NCI-H146 treated with DMSO at 0.1 percent for 48 hours (cell line): ENCODE results near the gene ERC2.

ENCODE experiments used
- DNase-seq: peaks from one replicate; lab custom pipeline; 2025; ENCODE audit not compliant: unreplicated experiment; lab: John Stamatoyannopoulos, UW

The ERC2 gene

DNA sequence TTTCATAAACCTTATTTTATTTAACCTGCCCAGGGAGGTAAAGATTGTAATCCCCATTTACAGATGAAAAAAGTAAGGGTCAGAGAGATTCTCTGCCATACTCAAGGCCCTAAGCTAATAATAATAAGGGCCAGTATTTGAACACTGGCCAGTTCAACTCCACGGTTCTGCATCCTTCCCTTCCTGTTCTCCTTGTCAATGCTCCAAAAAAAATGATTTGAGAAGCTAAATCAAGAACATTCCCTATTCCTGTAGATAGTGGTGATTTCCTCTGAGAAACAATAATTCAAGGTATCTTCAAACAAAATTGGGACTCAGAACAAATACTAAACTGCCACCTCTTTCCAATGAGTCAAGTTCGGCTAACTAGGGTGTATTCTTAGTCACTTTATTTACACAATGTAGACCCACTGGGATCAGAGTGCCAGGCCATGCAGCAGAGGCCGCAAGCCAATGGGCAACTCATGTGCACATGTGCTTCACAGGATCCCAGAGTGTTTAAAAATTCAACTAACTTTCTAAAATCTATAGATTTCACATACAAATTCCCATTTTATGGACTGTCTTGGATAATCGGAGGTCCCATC lies 521.6 kb downstream of the ERC2 start:
- no peak for DNase-seq

DNA sequence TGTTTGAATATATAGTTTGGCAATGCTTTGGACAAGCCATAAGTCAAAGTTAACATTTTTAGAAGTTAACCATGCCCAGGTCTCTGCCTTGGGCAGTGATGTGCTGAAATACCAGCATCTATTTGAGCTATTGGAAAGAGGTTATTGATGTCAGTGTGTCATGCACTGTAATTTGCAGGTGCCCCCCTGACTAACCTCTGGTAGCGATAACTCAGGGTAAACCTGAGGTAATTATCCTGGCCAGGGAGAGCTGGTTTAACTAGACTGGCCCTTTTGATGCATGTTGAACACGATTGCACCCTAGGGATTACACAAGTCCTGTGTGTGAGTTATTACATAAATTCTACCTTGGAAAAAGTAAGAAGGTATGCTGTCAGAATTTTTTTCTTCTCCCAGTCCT lies 525.4 kb downstream of the ERC2 start:
- DNase-seq: no peak

- no peak for DNase-seq
Measured at GRCh38 chr3:55939287-55939686, 529.0 kb downstream of the ERC2 start.

DNA sequence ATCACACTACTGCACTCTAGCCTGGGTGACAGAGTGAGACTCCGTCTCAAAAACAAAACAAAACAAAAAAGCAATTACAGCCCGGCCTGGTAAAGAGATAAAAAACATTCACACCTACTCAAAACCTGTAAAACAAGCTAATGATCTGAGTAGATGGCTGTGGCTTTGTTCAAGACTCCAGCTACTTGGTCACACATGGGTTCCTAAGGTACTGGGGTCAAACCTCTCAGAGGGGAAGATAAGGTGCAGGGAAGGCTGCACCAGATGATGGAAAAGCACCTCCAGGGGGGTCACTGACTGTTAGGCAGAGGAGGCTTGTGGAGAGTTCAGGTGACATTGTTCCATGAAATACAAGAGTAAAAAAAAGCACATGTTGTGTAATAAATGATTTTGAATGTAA lies 531.0 kb downstream of the ERC2 start:
- DNase-seq: no peak

GRCh38 chr3:55936549-55937052 lies 531.7 kb downstream of the ERC2 start:
- no peak for DNase-seq

DNA sequence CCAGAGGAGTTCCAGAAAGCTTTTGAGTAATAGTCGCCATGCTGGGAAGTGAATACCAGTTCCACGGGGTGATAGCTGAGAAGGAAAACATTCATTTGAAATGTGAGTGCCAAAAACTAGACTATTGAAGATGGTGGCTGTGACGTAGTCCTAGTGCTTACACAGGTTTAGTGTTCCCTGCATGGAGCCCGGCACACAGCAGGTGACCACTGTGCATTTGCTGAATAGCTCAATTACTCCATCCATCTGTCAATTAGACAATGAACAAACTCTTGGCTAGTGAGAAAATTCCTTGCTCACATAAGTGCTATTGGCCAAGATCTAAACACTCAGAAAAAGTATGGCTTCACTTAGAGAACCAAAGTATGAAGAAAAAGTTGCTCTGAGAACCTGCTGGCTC lies 533.0 kb downstream of the ERC2 start:
- DNase-seq: peak; percentile 87

- no peak for DNase-seq
Measured at GRCh38 chr3:55934771-55935170, 533.5 kb downstream of the ERC2 start.

GRCh38 chr3:55929154-55929869 lies 539.0 kb downstream of the ERC2 start:
- no peak for DNase-seq

GRCh38 chr3:55923626-55924025 lies 544.6 kb downstream of the ERC2 start:
- no peak for DNase-seq

DNA sequence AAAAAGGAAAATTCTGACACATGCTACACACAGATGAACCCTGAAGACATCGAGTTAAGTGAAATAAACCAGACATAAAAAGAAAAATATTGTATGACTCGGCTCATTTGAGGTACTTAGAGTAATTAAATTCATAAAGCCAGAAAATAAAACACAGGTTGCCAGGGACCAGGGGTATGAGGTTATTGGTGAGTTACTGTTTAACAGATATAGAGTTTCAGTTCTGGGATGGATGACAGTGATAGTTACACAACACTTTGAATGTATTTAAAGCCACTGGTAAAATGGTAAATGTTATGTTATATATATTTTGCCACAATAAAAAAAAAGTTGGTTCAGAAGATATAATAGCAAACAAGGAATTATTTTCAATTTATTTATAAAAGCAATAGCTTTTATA lies 545.1 kb downstream of the ERC2 start:
- no peak for DNase-seq

DNA sequence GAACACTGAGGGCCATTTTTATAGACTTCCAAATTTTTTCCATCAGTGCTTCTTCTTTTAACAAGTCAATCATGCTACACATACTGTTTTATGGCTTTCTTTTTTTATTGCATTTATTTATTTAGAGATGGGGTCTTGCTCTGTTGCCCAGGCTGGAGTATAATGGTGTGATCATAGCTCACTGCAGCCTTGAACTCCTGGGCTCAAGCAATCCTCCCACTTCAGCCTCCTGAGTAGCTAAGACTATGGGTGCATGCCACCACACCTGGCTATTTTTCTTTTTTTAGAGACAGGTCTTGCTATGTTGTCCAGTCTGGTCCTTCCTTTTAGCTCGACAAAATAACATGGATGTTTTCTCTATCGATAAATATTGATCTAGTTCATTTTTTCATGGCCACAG lies 555.4 kb downstream of the ERC2 start:
- DNase-seq: no peak

DNA sequence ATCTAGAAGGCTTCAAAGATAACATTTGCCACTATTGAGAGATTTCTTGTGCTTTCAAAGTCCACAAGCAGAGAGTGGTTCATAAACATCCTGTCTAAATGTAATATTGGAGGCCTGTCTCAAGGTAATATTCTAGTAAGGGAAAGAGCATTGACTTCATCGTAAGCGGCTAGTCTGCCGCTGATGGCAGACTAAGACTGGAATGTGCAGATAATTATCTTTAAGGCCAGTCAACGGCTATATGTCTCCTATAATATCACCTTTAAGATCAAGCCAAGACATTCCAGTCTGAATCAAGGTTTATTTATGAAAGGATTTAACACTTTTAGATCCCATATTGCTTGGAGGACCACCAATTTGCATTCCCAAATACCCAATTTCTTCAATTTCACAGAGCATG lies 557.0 kb downstream of the ERC2 start:
- DNase-seq: no peak

- no peak for DNase-seq
Measured at GRCh38 chr3:55910543-55910942, 557.7 kb downstream of the ERC2 start.

GRCh38 chr3:55909373-55909772 lies 558.9 kb downstream of the ERC2 start:
- DNase-seq: no peak

GRCh38 chr3:55907616-55908015 lies 560.7 kb downstream of the ERC2 start:
- no peak for DNase-seq

- no peak for DNase-seq
Measured at GRCh38 chr3:55906896-55907295, 561.4 kb downstream of the ERC2 start.

DNA sequence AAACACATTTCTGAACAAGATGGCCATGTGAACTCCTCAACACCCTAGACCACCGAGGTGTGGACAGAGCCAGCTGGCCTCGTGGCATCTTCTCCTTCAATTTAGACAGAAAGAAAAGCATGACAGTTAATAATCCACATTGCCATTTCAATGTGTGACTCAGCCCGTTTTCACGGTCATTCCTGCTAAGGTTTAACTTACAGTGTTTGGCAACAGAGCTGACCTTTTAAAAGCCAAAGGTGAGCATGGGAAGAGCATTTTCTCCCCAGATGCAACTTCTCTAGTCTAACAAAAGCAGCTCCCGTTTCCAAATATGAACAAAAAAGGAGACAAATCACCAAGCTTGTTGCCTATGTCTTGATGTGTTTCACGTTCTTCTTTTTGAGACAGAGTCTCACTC lies 563.6 kb downstream of the ERC2 start:
- DNase-seq: no peak

- DNase-seq: no peak
Measured at GRCh38 chr3:55903680-55904079, 564.6 kb downstream of the ERC2 start.

- DNase-seq: no peak
Measured at GRCh38 chr3:55902221-55902900, 565.9 kb downstream of the ERC2 start.

GRCh38 chr3:55899887-55900286 lies 568.4 kb downstream of the ERC2 start:
- DNase-seq: no peak

DNA sequence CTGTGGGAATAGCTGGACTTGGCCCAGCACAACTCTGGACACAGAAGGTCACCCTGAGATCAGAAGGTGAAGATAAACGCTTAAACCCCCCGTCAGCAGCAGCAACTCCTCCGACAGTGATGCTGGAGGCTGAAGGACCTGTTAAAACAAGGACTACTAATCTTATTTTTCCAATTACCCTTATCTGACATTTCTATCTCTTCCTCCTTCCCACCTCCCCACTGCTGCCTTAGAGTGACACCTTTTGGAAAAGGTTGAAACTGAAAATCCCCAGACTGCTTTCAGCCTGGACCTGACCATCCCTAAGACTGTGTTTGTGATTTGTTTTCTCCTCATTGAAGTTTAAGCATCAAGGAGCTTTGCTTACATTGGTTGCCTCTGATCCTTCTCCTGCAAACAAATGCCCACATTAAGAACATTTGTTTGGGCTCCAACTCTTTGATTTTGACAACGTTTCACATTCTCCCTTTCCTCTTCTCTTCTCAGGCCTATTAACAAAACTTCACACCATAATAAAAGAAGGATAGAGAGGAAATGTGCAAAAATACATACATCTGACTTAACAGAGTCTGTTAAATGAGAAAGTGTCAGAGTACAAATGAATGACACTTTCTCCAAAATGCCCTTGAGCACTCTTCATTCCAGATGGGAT lies 570.6 kb downstream of the ERC2 start:
- DNase-seq: peak; percentile 47
